Endodermal cell (in vitro differentiated cells): ENCODE measurements around the gene SPAG5. TPM values are rescaled to one million over a fixed set of nuclear protein-coding genes. Genes with fewer than 3 reads are reported as not detected.

ENCODE experiments used
- DNase-seq: peaks from one replicate; pipeline ENCODE4 v3.0.0-alpha.2; 2017
- H3K27ac ChIP-seq: 2 replicates; pipeline ENCODE4 v1.5.1; 2013; ENCODE audit warnings: mild to moderate bottlenecking, low read depth, low read length, moderate library complexity
- H3K27me3 ChIP-seq: 2 replicates; pipeline ENCODE4 v1.6.1; 2013; ENCODE audit warnings: mild to moderate bottlenecking, low read length, moderate library complexity; ENCODE audit not compliant: insufficient read depth, control insufficient read depth, poor library complexity, severe bottlenecking
- H3K36me3 ChIP-seq: 2 replicates; pipeline ENCODE4 v1.7.0; 2013; ENCODE audit warnings: mild to moderate bottlenecking, low read length, moderate library complexity; ENCODE audit not compliant: control insufficient read depth, insufficient read depth
- H3K4me1 ChIP-seq: one replicate; pipeline ENCODE4 v1.7.0; 2013; ENCODE audit warnings: low read length; ENCODE audit not compliant: control insufficient read depth, insufficient read depth
- H3K4me3 ChIP-seq: 2 replicates; pipeline ENCODE4 v1.5.1; 2013; ENCODE audit warnings: mild to moderate bottlenecking, low read length, moderate library complexity
- H3K9ac ChIP-seq: 2 replicates; pipeline ENCODE4 v1.6.1; 2013; ENCODE audit warnings: mild to moderate bottlenecking, low read length, moderate library complexity; ENCODE audit not compliant: poor library complexity, severe bottlenecking; ENCODE audit errors: extremely low read depth
- H3K9me3 ChIP-seq: 2 replicates; pipeline ENCODE4 v1.6.1; 2013; ENCODE audit warnings: mild to moderate bottlenecking, low read length, moderate library complexity; ENCODE audit not compliant: control insufficient read depth
- H3K27ac Mint-ChIP-seq: 2 replicates; pipeline ENCODE4 v1.8.0; 2020; ENCODE audit warnings: mixed read lengths
- H3K27me3 Mint-ChIP-seq: 2 replicates; pipeline ENCODE4 v1.8.0; 2021; ENCODE audit warnings: mild to moderate bottlenecking, mixed read lengths; ENCODE audit not compliant: insufficient read depth
- H3K36me3 Mint-ChIP-seq: 2 replicates; pipeline ENCODE4 v1.8.0; 2020; ENCODE audit warnings: low read depth, mixed read lengths
- H3K4me1 Mint-ChIP-seq: 2 replicates; pipeline ENCODE4 v1.8.0; 2020; ENCODE audit warnings: mixed read lengths
- H3K4me3 Mint-ChIP-seq: 2 replicates; pipeline ENCODE4 v1.8.0; 2020; ENCODE audit warnings: mild to moderate bottlenecking, moderate library complexity, mixed read lengths
- H3K9me3 Mint-ChIP-seq: 2 replicates; pipeline ENCODE4 v1.8.0; 2020; ENCODE audit warnings: mild to moderate bottlenecking, mixed read lengths
- WGBS, 2 experiments: methylation state at CpG; one replicate each; pipeline versions ENCODE4 v1.1.5 to v1.1.7; 2013; ENCODE audit warnings: missing lambda C conversion rate in 2 of 2, mixed read lengths in 1 of 2; ENCODE audit not compliant: insufficient coverage in 1 of 2, insufficient read length in 1 of 2; 5-methylcytosine and 5-hydroxymethylcytosine counted together
- total RNA-seq, 2 donors: library from RNA; stranded (reverse); fragmentation: NEBNext Ultra II Directional in 1 of 2; extraction: Animal tissue kit (Norgen Biotek cat#: 25700) in 1 of 2; gene quantifications; 2 replicates in 1 of 2; 3 replicates in 1 of 2; pipeline ENCODE4 v1.2.1, GENCODE V29; 2021
- TF ChIP-seq, protein P1 (sequence below): fragments of 200-600 bp; sonication (generic); conservative IDR thresholded peaks from 2 replicates; pipeline ENCODE4 v1.5.0; 2021; ENCODE audit warnings: antibody characterized with exemption, mild to moderate bottlenecking

Gene SPAG5
- total RNA-seq, 2 donors from 2014 or later = 84.8 to 132 TPM

- H3K9me3 Mint-ChIP-seq = no peaks in the 10 kb centered on the region
- DNase-seq = peak; percentile 69
- H3K27ac Mint-ChIP-seq = no peak overlapping the region
- Histone ChIP-seq H3K27me3 (peaks cover 4% of the 10 kb centered on the region), H3K9ac (no peak overlapping the region), H3K4me3 (no peak overlapping the region), H3K27ac (no peak overlapping the region), H3K9me3 (no peaks in the 10 kb centered on the region), H3K36me3 (peaks cover 32% of the 10 kb centered on the region), H3K4me1 (no peaks in the 10 kb centered on the region)
- H3K4me1 Mint-ChIP-seq = peaks cover 17% of the 10 kb centered on the region
- peaks cover 36% of the 10 kb centered on the region for H3K36me3 Mint-ChIP-seq
- TF ChIP-seq, protein P1, sequence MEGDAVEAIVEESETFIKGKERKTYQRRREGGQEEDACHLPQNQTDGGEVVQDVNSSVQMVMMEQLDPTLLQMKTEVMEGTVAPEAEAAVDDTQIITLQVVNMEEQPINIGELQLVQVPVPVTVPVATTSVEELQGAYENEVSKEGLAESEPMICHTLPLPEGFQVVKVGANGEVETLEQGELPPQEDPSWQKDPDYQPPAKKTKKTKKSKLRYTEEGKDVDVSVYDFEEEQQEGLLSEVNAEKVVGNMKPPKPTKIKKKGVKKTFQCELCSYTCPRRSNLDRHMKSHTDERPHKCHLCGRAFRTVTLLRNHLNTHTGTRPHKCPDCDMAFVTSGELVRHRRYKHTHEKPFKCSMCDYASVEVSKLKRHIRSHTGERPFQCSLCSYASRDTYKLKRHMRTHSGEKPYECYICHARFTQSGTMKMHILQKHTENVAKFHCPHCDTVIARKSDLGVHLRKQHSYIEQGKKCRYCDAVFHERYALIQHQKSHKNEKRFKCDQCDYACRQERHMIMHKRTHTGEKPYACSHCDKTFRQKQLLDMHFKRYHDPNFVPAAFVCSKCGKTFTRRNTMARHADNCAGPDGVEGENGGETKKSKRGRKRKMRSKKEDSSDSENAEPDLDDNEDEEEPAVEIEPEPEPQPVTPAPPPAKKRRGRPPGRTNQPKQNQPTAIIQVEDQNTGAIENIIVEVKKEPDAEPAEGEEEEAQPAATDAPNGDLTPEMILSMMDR = peak; percentile 47
- H3K4me3 Mint-ChIP-seq = no peak overlapping the region
- WGBS, 2 experiments = 90 to 94% methylated on average over 13 to 14 of the region's 14 CpGs
- H3K27me3 Mint-ChIP-seq = peaks cover 25% of the 10 kb centered on the region
Measured at GRCh38 chr17:28575126-28575795, 23.6 kb downstream of the SPAG5 start.

DNA sequence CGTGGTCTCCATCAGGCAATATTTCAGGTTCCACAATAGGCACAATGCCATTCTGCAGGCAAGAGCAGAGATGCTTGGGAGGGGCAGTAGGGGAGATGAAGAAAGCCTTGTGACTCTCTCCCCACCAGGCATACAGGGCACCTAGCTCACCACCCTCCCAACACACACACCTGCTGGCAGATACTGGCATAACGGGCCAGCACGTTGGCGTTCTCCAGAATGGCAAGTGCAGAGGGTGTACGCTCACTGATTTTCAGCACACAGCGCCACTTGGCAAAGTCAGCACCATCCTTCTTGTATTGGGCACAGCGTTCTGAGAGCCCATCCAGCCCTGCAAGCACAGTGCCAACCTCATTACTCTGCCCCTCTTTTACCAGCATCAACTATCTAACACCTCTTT lies 24.3 kb downstream of the SPAG5 start:
- H3K4me1 Mint-ChIP-seq = peaks cover 22% of the 10 kb centered on the region
- H3K27me3 Mint-ChIP-seq = peaks cover 25% of the 10 kb centered on the region
- DNase-seq = peak; percentile 62
- Histone ChIP-seq H3K4me3 (no peak overlapping the region), H3K9me3 (no peaks in the 10 kb centered on the region), H3K27ac (no peak overlapping the region), H3K9ac (no peak overlapping the region), H3K4me1 (no peaks in the 10 kb centered on the region), H3K36me3 (peaks cover 24% of the 10 kb centered on the region), H3K27me3 (peaks cover 4% of the 10 kb centered on the region)
- no peak overlapping the region for H3K4me3 Mint-ChIP-seq
- TF ChIP-seq, protein P1 = peak; percentile 47
- peaks cover 32% of the 10 kb centered on the region for H3K36me3 Mint-ChIP-seq
- H3K9me3 Mint-ChIP-seq = no peaks in the 10 kb centered on the region
- 93 to 95% methylated on average over 3 to 7 of the region's 7 CpGs for WGBS, 2 experiments
- no peak overlapping the region for H3K27ac Mint-ChIP-seq

- Histone ChIP-seq H3K4me1 (no peaks in the 10 kb centered on the region), H3K4me3 (no peak overlapping the region), H3K9me3 (no peaks in the 10 kb centered on the region), H3K27me3 (peaks cover 4% of the 10 kb centered on the region), H3K9ac (no peak overlapping the region), H3K27ac (no peak overlapping the region), H3K36me3 (peaks cover 19% of the 10 kb centered on the region)
- 87 to 91% methylated on average over 5 to 6 of the region's 6 CpGs for WGBS, 2 experiments
- H3K27me3 Mint-ChIP-seq = peaks cover 25% of the 10 kb centered on the region
- peaks cover 22% of the 10 kb centered on the region for H3K4me1 Mint-ChIP-seq
- TF ChIP-seq, protein P1 = no peak
- H3K9me3 Mint-ChIP-seq = no peaks in the 10 kb centered on the region
- peaks cover 29% of the 10 kb centered on the region for H3K36me3 Mint-ChIP-seq
- peak; percentile 28 for DNase-seq
- no peak overlapping the region for H3K4me3 Mint-ChIP-seq
- no peak overlapping the region for H3K27ac Mint-ChIP-seq
Measured at GRCh38 chr17:28573966-28574480, 24.8 kb downstream of the SPAG5 start.
